GM19467 (cell line): ENCODE measurements around the gene MPZL1.

Experiments
- ATAC-seq: cut with Tn5 transposase; IDR thresholded peaks from one replicate; pipeline ENCODE4 v1.9.1; 2021; ENCODE audit warnings: mild to moderate bottlenecking, moderate library complexity; ENCODE audit not compliant: unreplicated experiment

The MPZL1 gene

DNA sequence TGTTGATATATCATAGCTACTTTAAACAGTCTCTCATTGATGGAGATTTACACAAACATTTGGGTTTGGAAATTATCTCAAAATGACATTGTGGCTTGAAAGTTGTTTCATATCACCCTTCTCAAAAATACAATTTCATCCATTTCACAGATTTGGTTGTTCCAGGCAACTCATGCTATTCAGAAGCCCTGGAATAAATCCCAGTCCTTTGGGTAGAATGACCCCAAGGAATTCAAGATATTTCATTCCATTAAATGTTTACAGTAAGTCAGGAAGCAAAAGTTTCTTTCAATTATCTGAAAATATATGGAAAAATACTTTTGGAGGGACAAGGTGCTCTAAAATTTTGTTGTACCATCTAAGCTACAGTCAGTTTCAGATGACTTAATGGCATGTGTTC lies 27.1 kb downstream of the MPZL1 start:
- no peak for ATAC-seq

DNA sequence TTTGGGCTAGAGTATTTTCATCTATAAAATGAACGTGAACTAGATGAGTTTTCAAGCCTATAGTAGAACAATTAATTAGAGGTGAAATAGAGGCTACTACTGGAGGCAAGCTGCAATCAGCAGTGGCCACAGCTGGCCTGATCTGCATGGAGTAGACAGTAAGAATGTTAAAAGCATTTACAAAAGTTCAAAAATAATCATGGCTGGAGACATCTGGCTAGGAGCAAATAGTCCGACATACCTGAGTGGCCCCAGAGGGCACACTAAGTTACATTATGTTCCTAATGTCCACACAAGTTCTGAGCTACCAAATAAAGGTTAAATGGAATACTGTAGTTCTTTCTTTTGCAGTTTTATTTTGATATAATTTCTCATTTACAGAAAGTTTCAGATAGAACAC lies 28.0 kb downstream of the MPZL1 start:
- no peak for ATAC-seq

GRCh38 chr1:167750641-167751040 lies 28.9 kb downstream of the MPZL1 start:
- no peak for ATAC-seq

- ATAC-seq = no peak
Observed at GRCh38 chr1:167751676-167752075, 29.9 kb downstream of the MPZL1 start.

- no peak for ATAC-seq
Observed at GRCh38 chr1:167752219-167752985, 30.6 kb downstream of the MPZL1 start.

DNA sequence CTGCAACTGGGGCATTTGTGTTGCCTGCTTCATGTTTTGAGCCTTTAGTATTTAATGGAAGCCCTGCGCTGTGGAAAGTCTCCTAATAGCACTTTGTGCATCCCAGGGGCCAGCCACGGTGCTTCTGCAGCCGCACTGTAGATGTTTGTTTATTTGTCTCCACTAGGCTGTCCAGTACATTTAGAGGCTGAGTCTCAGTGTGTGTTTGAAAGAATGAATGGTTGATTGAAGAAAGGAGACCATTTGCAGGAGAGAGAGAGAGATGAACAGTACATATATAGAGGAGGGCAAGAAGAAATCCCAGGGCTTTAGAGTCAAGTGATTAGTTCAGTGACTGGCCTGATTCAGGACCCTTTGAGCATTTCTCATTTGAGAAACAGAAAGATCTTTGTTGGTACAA lies 33.9 kb downstream of the MPZL1 start:
- no peak for ATAC-seq

GRCh38 chr1:167756730-167757405 lies 35.1 kb downstream of the MPZL1 start:
- ATAC-seq = no peak

DNA sequence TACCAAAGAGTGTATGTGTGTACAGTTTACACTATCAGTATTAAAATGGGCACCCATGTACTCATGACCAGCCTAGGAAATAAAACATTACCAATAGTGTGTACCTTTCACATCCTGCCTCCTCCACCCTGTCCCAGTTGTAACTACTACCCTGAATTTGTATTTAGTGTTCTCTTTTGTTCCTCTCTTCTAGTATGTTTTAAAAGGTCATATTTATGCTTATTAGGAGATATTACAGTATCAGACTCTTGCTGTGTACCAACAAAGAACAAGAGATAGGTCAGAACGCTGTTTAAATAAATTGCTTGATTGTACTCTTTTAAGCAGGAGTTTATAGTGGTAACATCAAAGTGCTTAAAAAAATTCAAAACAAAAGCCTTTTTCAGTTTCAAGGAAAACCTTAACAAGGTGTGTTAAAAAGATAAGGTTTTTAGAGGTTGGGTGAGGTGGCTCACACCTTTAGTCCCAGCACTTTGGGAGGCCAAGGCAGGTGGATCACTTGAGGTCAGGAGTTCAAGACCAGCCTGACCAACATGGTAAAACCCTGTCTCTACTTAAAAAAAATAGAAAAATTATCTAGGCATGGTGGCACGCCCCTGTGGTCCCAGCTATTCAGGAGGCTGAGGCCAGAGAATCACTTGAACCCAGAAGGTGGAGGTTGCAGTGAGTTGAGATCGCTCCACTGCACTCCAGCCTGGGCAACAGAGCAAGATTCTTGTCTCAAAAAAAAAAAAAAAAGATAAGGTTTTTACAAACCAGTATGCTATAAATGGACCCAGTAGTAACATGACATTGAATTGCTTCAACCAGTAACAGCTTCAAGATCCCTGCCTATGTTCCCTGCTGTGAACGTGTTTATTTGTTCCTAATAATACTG lies 35.9 kb downstream of the MPZL1 start:
- ATAC-seq = no peak

- no peak for ATAC-seq
Observed at GRCh38 chr1:167761400-167761799, 39.6 kb downstream of the MPZL1 start.

- no peak for ATAC-seq
Observed at GRCh38 chr1:167762061-167762746, 40.4 kb downstream of the MPZL1 start.

- ATAC-seq = no peak
Observed at GRCh38 chr1:167763525-167764220, 41.9 kb downstream of the MPZL1 start.

GRCh38 chr1:167764458-167765330 lies 42.9 kb downstream of the MPZL1 start:
- no peak for ATAC-seq

DNA sequence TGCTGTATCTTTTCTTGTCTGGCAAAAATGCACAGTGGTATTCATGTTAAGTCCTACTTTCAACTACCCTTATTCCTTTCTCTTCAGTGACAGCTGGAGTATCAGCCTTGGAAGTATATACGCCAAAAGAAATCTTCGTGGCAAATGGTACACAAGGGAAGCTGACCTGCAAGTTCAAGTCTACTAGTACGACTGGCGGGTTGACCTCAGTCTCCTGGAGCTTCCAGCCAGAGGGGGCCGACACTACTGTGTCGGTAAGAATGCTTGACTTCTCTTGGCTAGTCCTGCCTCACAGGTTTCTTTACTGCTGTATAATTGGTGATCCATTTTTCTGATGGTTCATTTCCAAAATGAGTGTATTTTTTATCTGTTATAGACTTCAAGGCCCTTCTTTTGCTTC lies 43.7 kb downstream of the MPZL1 start:
- ATAC-seq = no peak

GRCh38 chr1:167766538-167766937 lies 44.8 kb downstream of the MPZL1 start:
- no peak for ATAC-seq

DNA sequence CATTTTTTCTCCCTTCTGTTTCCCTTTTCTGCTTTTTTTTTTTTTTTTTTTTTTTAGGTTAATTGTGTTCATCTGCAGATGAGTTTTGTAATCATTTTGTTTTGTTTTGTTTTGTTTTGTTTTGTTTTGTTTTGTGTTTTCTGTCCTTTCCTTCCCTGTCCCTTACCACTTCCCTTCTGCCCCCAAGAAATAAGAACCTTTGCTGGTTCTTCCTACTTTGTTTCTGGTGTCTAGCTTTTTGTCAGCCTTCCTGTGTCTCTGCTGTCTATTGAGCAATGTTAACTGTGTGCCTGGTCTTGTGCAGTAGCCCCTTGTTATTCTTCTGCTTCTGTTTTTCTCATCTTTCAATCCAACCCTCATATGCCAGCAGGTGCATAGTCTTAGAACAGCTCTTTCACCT lies 46.0 kb downstream of the MPZL1 start:
- ATAC-seq = no peak

DNA sequence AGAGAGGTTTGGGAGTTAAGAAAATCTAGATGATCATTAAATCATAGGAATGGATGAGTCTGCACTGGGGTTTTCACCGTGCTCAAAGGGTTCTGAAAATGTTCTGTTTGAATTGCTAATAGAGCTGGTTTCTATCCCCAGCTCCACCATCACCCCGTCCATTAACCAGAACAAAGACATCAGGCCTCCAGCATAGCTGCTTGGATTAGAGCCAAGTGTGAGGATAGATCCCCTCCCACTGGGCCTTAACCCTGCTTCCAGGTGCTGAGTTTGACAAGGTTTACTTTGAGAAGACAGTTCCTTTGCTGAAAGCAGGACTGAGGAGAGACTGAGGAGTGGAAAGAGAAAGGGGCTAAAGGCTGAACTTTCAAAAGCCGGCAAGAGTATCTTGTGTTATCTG lies 48.3 kb downstream of the MPZL1 start:
- no peak for ATAC-seq

- ATAC-seq = no peak
Observed at GRCh38 chr1:167772436-167772835, 50.7 kb downstream of the MPZL1 start.

GRCh38 chr1:167773516-167773915 lies 51.7 kb downstream of the MPZL1 start:
- no peak for ATAC-seq

GRCh38 chr1:167774710-167775109 lies 52.9 kb downstream of the MPZL1 start:
- no peak for ATAC-seq
